ENCODE data around the gene LARP4. TPM values are rescaled to one million over a fixed set of nuclear protein-coding genes. Genes with fewer than 3 reads are reported as not detected.

The LARP4 gene
- total and polyA plus RNA-seq, 12 donors = 9.4 to 111 (median 52.8) TPM

DNA sequence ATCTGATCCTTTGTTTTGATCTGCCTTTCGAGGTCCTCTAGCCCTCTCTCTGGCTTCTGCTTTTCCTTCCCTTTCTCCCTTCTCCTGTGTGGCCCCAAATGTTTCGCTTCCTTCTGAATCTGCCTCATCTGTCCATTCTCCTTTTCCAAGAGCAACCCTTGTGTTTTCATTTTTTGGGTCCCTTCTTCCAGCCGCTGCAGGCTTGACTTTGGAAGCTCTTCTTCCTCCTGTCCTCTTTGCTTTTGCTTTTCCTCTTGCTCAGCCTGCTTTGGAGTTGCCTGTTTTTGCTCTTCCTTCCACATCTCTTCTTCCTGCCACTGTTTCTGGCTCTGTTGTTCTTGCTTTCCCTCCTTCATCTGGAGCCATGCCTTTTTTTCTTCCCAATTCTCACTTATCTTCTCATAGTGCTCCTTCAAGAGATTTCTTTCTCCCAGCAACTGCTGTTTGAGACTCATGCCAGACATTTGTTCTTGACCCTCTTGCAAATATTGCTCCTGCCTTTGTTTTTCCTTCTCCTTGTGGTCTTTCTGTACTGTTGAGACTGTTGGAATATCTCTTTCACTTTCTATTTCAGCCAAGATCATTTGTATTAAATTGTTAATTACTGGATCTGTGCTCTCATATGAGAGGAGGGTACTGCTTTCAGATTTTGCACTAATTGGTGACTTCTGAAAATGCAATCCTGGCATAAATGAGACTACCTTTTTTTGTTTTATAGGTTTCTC, 46.7 kb upstream of the LARP4 start:
- no peak for TF ChIP-seq POLR2A (IDR thresholded peaks at IDR 0.05)
- TF ChIP-seq, protein P1, sequence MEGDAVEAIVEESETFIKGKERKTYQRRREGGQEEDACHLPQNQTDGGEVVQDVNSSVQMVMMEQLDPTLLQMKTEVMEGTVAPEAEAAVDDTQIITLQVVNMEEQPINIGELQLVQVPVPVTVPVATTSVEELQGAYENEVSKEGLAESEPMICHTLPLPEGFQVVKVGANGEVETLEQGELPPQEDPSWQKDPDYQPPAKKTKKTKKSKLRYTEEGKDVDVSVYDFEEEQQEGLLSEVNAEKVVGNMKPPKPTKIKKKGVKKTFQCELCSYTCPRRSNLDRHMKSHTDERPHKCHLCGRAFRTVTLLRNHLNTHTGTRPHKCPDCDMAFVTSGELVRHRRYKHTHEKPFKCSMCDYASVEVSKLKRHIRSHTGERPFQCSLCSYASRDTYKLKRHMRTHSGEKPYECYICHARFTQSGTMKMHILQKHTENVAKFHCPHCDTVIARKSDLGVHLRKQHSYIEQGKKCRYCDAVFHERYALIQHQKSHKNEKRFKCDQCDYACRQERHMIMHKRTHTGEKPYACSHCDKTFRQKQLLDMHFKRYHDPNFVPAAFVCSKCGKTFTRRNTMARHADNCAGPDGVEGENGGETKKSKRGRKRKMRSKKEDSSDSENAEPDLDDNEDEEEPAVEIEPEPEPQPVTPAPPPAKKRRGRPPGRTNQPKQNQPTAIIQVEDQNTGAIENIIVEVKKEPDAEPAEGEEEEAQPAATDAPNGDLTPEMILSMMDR (IDR thresholded peaks at IDR 0.05) = no peak
- 84 to 87% (median 85%) methylated on average over 3 of the region's 3 CpGs for WGBS, 4 donors
- H3K4me3 ChIP-seq = peak overlapping the region in 1 of 4 donors; percentile 10

DNA sequence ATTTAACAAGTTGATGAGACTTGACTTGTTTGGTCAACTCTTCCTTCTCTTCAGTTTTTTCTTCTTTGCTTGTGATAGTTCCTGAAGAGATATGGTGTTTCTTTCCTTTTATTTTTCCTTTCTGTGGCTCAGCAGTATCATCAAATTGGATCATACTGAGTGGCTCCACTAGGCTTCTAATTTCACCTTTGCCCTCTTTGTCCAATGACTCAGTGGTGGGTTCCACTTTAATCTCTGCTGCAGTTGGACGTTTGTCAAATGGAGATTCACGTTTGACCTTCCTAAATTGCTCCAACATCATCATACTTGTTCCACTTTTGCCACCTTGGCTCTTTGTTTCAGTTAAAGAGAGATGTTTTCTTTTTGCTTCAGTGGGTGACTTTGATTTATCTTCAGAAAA, 45.8 kb upstream of the LARP4 start:
- peak in 3 of 7 donors; percentile 13 to 43 (median 21) for DNase-seq
- Histone ChIP-seq H3K9me3 (replicated peaks in 1 of 3) (no peaks in the 10 kb centered on the region), H3K27ac (peak overlapping the region in 1 of 5 donors; percentile 24), H3K4me1 (replicated peaks in 1 of 2) (peaks cover 11 to 17% of the 10 kb centered on the region in 2 donors), H3K27me3 (no peaks in the 10 kb centered on the region), H3K4me3 (no peak overlapping the region), H3K36me3 (replicated peaks in 1 of 2) (no peaks in the 10 kb centered on the region)
- 25 to 40% (median 34%) methylated on average over 2 of the region's 2 CpGs for WGBS, 4 donors
- intact Hi-C loops (cut with DNase I) = no loop called here
- TF ChIP-seq, protein P1 (IDR thresholded peaks at IDR 0.05) = no peak
- no peak for TF ChIP-seq POLR2A (IDR thresholded peaks at IDR 0.05)

More for the DNA sequence above, 46.7 kb upstream of the LARP4 start:
- H3K9me3 ChIP-seq (replicated peaks in 1 of 3) = no peaks in the 10 kb centered on the region
- H3K4me1 ChIP-seq (replicated peaks in 1 of 2) = peaks cover 11 to 12% of the 10 kb centered on the region in 2 donors
- DNase-seq = no peak
- H3K36me3 ChIP-seq (replicated peaks in 1 of 2) = no peaks in the 10 kb centered on the region
- H3K27me3 ChIP-seq = no peaks in the 10 kb centered on the region
- peak overlapping the region in 1 of 5 donors; percentile 24 for H3K27ac ChIP-seq
- intact Hi-C loops (cut with DNase I) = no loop called here

DNA sequence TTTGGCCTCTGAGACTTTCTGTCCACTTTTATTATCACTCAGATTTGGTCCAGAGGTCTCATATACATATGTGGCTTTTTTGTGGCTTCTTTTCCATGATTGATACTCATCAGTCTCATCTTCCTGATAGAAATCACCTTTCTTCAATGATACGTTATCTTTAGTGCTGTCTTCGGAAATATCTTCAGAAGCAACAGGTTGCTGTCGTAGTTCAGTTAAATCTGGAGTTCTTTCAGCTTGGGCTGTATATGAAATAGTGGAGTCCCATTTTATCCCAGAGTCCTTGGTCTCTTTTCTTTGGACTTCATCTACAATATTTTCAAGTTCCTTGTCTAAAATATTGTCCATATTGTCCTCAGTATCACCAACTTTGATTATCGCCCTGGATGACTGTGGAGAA, 45.3 kb upstream of the LARP4 start:
- H3K27me3 ChIP-seq = no peaks in the 10 kb centered on the region
- H3K27ac ChIP-seq = no peak overlapping the region
- H3K4me3 ChIP-seq = no peak overlapping the region
- no peaks in the 10 kb centered on the region for H3K9me3 ChIP-seq (replicated peaks in 1 of 3)
- WGBS, 4 donors = 96 to 99% (median 97%) methylated on average over 4 of the region's 4 CpGs
- intact Hi-C loops (cut with DNase I) = no loop called here
- TF ChIP-seq, protein P1 (IDR thresholded peaks at IDR 0.05) = no peak
- no peak for TF ChIP-seq POLR2A (IDR thresholded peaks at IDR 0.05)
- no peaks in the 10 kb centered on the region for H3K36me3 ChIP-seq (replicated peaks in 1 of 2)
- H3K4me1 ChIP-seq (replicated peaks in 1 of 2) = peaks cover 11 to 18% of the 10 kb centered on the region in 2 donors
- no peak for DNase-seq

DNA sequence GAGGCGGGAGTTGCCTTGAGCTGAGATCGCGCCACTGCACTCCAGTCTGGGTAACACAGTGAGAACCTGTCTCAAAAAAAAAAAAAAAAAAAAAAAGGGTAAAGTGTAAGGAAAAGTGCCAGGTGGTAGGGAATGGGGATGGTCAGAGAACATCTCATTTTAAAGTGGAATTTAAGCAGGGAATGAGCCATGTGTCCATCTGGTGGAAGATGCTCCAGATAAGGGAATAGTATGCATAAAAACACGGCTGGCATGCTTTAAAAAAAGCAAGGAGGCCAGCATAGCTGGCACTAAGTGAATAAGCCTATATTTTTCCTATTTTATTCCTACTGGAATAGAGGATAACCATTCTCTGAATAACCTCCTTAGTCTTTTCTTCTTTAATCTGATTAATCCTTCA, 38.0 kb upstream of the LARP4 start:
- WGBS, 4 donors = 95 to 96% (median 95%) methylated on average over 4 of the region's 4 CpGs
- Histone ChIP-seq H3K27ac (no peak overlapping the region), H3K27me3 (no peaks in the 10 kb centered on the region), H3K36me3 (replicated peaks in 1 of 2) (no peaks in the 10 kb centered on the region), H3K4me3 (no peak overlapping the region), H3K4me1 (replicated peaks in 1 of 2) (peaks cover 0 to 6% of the 10 kb centered on the region in 2 donors), H3K9me3 (replicated peaks in 1 of 3) (no peaks in the 10 kb centered on the region)
- intact Hi-C loops (cut with DNase I) = no loop called here
- no peak for DNase-seq
- no peak for TF ChIP-seq POLR2A (IDR thresholded peaks at IDR 0.05)
- TF ChIP-seq, protein P1 (IDR thresholded peaks at IDR 0.05) = no peak
